H1 (cell line): ENCODE data around the gene IL1RAP. TPM values are rescaled to one million over a fixed set of nuclear protein-coding genes. Genes with fewer than 3 reads are reported as not detected.

ENCODE experiments used
- CTCF ChIA-PET: fragments of 300-600 bp; sonication (Branson Sonifier 250); formaldehyde crosslinking; loops from one replicate; lab custom pipeline; 2021; ENCODE audit not compliant: partially characterized antibody; lab: Charles Lee
- POLR2A ChIA-PET: fragments of 300-600 bp; sonication (Branson Sonifier 250); formaldehyde crosslinking; loops from one replicate; lab custom pipeline; 2021; ENCODE audit warnings: inconsistent platforms; ENCODE audit not compliant: partially characterized antibody; lab: Charles Lee
- DNase-seq, 2 experiments: peaks; one replicate each; pipeline versions ENCODE4 v3.0.0 to v3.0.0-alpha.2; 2010 to 2022; ENCODE audit warnings: low spot score in 2 of 2, low read depth in 1 of 2, mixed read lengths in 1 of 2
- FAIRE-seq: peaks from 2 replicates; lab custom pipeline; 2011; peaks lifted over from hg19 to GRCh38; lab: Jason Lieb, UNC
- H2AFZ ChIP-seq: 2 replicates; pipeline ENCODE4 v1.8.1; 2012; ENCODE audit warnings: low read length, inconsistent platforms
- H2AK5ac ChIP-seq: 2 replicates; pipeline ENCODE4 v1.6.1; 2013; ENCODE audit warnings: low read depth, low read length
- H2BK120ac ChIP-seq: replicated peaks from 2 replicates; pipeline ENCODE3; 2013; ENCODE audit warnings: low read depth, low read length, inconsistent platforms
- H2BK12ac ChIP-seq: 2 replicates; pipeline ENCODE4 v1.6.1; 2013; ENCODE audit warnings: low read depth, low read length
- H2BK15ac ChIP-seq: 2 replicates; pipeline ENCODE4 v1.6.1; 2013; ENCODE audit warnings: low read length
- H2BK20ac ChIP-seq: 2 replicates; pipeline ENCODE4 v1.6.1; 2013; ENCODE audit warnings: low read length
- H2BK5ac ChIP-seq: 2 replicates; pipeline ENCODE4 v1.6.1; 2013; ENCODE audit warnings: low read depth, low read length
- H3K14ac ChIP-seq: 2 replicates; pipeline ENCODE4 v1.6.1; 2013; ENCODE audit warnings: inconsistent platforms; ENCODE audit not compliant: insufficient read length
- H3K18ac ChIP-seq: 2 replicates; pipeline ENCODE4 v1.6.1; 2013; ENCODE audit warnings: low read length; ENCODE audit errors: extremely low read depth
- H3K23ac ChIP-seq: 2 replicates; pipeline ENCODE4 v1.6.1; 2013; ENCODE audit warnings: inconsistent platforms; ENCODE audit not compliant: insufficient read length
- H3K23me2 ChIP-seq: 2 replicates; pipeline ENCODE4 v1.6.1; 2013; ENCODE audit warnings: low read depth, low read length
- H3K27ac ChIP-seq: 2 replicates; pipeline ENCODE4 v1.6.1; 2011; ENCODE audit warnings: low read depth, low read length, inconsistent platforms
- H3K27me3 ChIP-seq, 4 experiments: replicated peaks in 1 of 4; 1 replicate in 1 of 4; 2 replicates in 3 of 4; pipeline versions ENCODE4 v1.6.1 to v1.8.1; 2011 to 2013; ENCODE audit warnings: low read length in 3 of 4, mild to moderate bottlenecking in 3 of 4, inconsistent platforms in 2 of 4, mixed read lengths in 2 of 4, moderate library complexity in 1 of 4; ENCODE audit not compliant: control insufficient read depth in 3 of 4, insufficient read depth in 3 of 4; ENCODE audit errors: extremely low read depth in 1 of 4
- H3K36me3 ChIP-seq, 4 experiments: 2 replicates each; pipeline versions ENCODE4 v1.6.1 to v1.8.1; 2011 to 2013; ENCODE audit warnings: mild to moderate bottlenecking in 4 of 4, low read length in 3 of 4, moderate library complexity in 2 of 4, control low read depth in 1 of 4, inconsistent platforms in 1 of 4; ENCODE audit not compliant: insufficient read depth in 4 of 4, control insufficient read depth in 2 of 4
- H3K4ac ChIP-seq: replicated peaks from 2 replicates; pipeline ENCODE3; 2013; ENCODE audit warnings: low read length, low read depth, mixed read lengths, inconsistent platforms; ENCODE audit not compliant: insufficient read length
- H3K4me1 ChIP-seq, 4 experiments: replicated peaks in 1 of 4; 1 replicate in 1 of 4; 2 replicates in 3 of 4; pipeline versions ENCODE4 v1.6.1 to v1.8.1; 2011 to 2013; ENCODE audit warnings: low read length in 3 of 4, inconsistent platforms in 2 of 4, mixed read lengths in 1 of 4; ENCODE audit not compliant: insufficient read depth in 4 of 4, control insufficient read depth in 3 of 4
- H3K4me2 ChIP-seq, 2 experiments: 2 replicates each; pipeline versions ENCODE4 v1.6.1 to v1.8.1; 2011 to 2013; ENCODE audit warnings: low read depth in 2 of 2, low read length in 2 of 2, control low read depth in 1 of 2, inconsistent platforms in 1 of 2, mild to moderate bottlenecking in 1 of 2; ENCODE audit not compliant: insufficient read depth in 1 of 2
- H3K4me3 ChIP-seq, 4 experiments: fragments of 200-600, 300-600 bp in 1 of 4; sonication (generic), shearing (Covaris generic), sonication (Bioruptor Twin) in 1 of 4; 2 replicates each; pipeline versions ENCODE4 v1.5.1 to v1.8.1; 2011 to 2016; ENCODE audit warnings: low read length in 4 of 4, low read depth in 3 of 4, control low read depth in 2 of 4, inconsistent platforms in 2 of 4, mild to moderate bottlenecking in 2 of 4, mixed read lengths in 1 of 4, moderate library complexity in 1 of 4; ENCODE audit not compliant: insufficient read depth in 2 of 4; ENCODE audit errors: extremely low read depth in 1 of 4
- H3K56ac ChIP-seq: replicated peaks from 2 replicates; pipeline ENCODE3; 2013; ENCODE audit warnings: low read depth, mild to moderate bottlenecking, mixed read lengths, low read length, inconsistent platforms; ENCODE audit not compliant: insufficient read length
- H3K79me1 ChIP-seq: 2 replicates; pipeline ENCODE4 v1.6.1; 2013; ENCODE audit warnings: low read depth, low read length, control low read depth
- H3K79me2 ChIP-seq, 2 experiments: 2 replicates each; pipeline versions ENCODE4 v1.6.1 to v1.8.1; 2012 to 2013; ENCODE audit warnings: low read length in 2 of 2, mild to moderate bottlenecking in 2 of 2, inconsistent platforms in 1 of 2; ENCODE audit not compliant: insufficient read depth in 2 of 2, control insufficient read depth in 1 of 2
- H3K9ac ChIP-seq, 4 experiments: replicated peaks in 1 of 4; 1 replicate in 1 of 4; 2 replicates in 3 of 4; pipeline versions ENCODE4 v1.6.1 to v1.8.1; 2011 to 2013; ENCODE audit warnings: low read depth in 3 of 4, low read length in 3 of 4, control low read depth in 2 of 4, mild to moderate bottlenecking in 2 of 4, moderate library complexity in 2 of 4, inconsistent platforms in 1 of 4; ENCODE audit errors: extremely low read depth in 1 of 4
- H3K9me3 ChIP-seq, 2 experiments: 2 replicates each; pipeline versions ENCODE4 v1.6.1 to v1.8.1; 2012 to 2013; ENCODE audit warnings: mild to moderate bottlenecking in 2 of 2, moderate library complexity in 2 of 2, control low read depth in 1 of 2, inconsistent platforms in 1 of 2, low read depth in 1 of 2, low read length in 1 of 2, mixed read lengths in 1 of 2; ENCODE audit not compliant: insufficient read depth in 2 of 2
- H4K20me1 ChIP-seq, 2 experiments: replicated peaks in 1 of 2; 2 replicates each; pipeline versions ENCODE3 to v1.8.1; 2011 to 2013; ENCODE audit warnings: inconsistent platforms in 2 of 2, low read length in 2 of 2, mild to moderate bottlenecking in 1 of 2; ENCODE audit not compliant: insufficient read depth in 2 of 2, control insufficient read depth in 1 of 2
- H4K5ac ChIP-seq: 2 replicates; pipeline ENCODE4 v1.6.1; 2013; ENCODE audit warnings: low read length, low read depth, mixed read lengths, inconsistent platforms; ENCODE audit not compliant: insufficient read length
- H4K8ac ChIP-seq: 2 replicates; pipeline ENCODE4 v1.8.0; 2013; ENCODE audit warnings: mild to moderate bottlenecking, moderate library complexity, low read length, inconsistent platforms; ENCODE audit not compliant: insufficient read depth; ENCODE audit errors: extremely low read depth
- H4K91ac ChIP-seq: replicated peaks from 2 replicates; pipeline ENCODE3; 2013; ENCODE audit warnings: low read length, mixed read lengths, inconsistent platforms; ENCODE audit not compliant: insufficient read length
- BACH1 ChIP-seq: IDR thresholded peaks from 2 replicates; pipeline ENCODE4 v1.6.1; 2012; ENCODE audit warnings: low read length, improper control_type of control experiment
- BCL11A ChIP-seq, 2 experiments: IDR thresholded peaks; one replicate each; pipeline ENCODE4 v1.6.1; 2011; ENCODE audit warnings: low read depth in 2 of 2, low read length in 2 of 2, mild to moderate bottlenecking in 2 of 2
- BRCA1 ChIP-seq: IDR thresholded peaks from 2 replicates; pipeline ENCODE4 v1.6.1; 2012; ENCODE audit warnings: low read depth, low read length, improper control_type of control experiment
- CHD1 ChIP-seq: IDR thresholded peaks from 2 replicates; pipeline ENCODE4 v1.6.1; 2012; ENCODE audit warnings: low read depth, low read length, improper control_type of control experiment
- HDAC6 ChIP-seq: IDR thresholded peaks from one replicate; pipeline ENCODE4 v1.7.1; 2012; ENCODE audit warnings: low read depth, mild to moderate bottlenecking, inconsistent platforms, low read length, moderate library complexity
- KDM1A ChIP-seq: fragments of 200-600, 300-600 bp; sonication (generic); IDR thresholded peaks from 2 replicates; pipeline ENCODE4 v1.7.1; 2016; ENCODE audit warnings: mild to moderate bottlenecking, low read length, borderline replicate concordance
- PHF8 ChIP-seq: fragments of 200-600 bp; sonication (generic); conservative IDR thresholded peaks from 2 replicates; pipeline ENCODE4 v1.7.1; 2012; ENCODE audit warnings: low read depth, mild to moderate bottlenecking, inconsistent platforms, low read length, moderate library complexity
- RNF2 ChIP-seq: fragments of 200-900, 300-1000 bp; sonication (generic); IDR thresholded peaks from 2 replicates; pipeline ENCODE4 v1.7.1; 2016; ENCODE audit warnings: borderline replicate concordance, low read depth, mild to moderate bottlenecking, antibody characterized with exemption, low read length; ENCODE audit not compliant: poor library complexity, severe bottlenecking; ENCODE audit errors: missing control alignments
- SIRT6 ChIP-seq: IDR thresholded peaks from one replicate; pipeline ENCODE4 v1.7.1; 2012; ENCODE audit warnings: low read length, inconsistent platforms
- SIX5 ChIP-seq: IDR thresholded peaks from 2 replicates; pipeline ENCODE4 v1.6.1; 2011; ENCODE audit warnings: mild to moderate bottlenecking, low read depth, low read length
- SP2 ChIP-seq: IDR thresholded peaks from 2 replicates; pipeline ENCODE4 v1.6.1; 2012; ENCODE audit warnings: mild to moderate bottlenecking, low read length, inconsistent platforms
- SP4 ChIP-seq: IDR thresholded peaks from 2 replicates; pipeline ENCODE4 v1.6.1; 2012; ENCODE audit warnings: low read length, inconsistent platforms
- SUZ12 ChIP-seq: fragments of 200-600 bp; sonication (generic); IDR thresholded peaks from 2 replicates; pipeline ENCODE4 v1.6.1; 2012; ENCODE audit warnings: mild to moderate bottlenecking, inconsistent platforms, low read length, moderate library complexity, mixed read lengths
- TAF1 ChIP-seq: IDR thresholded peaks from 2 replicates; pipeline ENCODE4 v1.6.1; 2011; ENCODE audit warnings: mild to moderate bottlenecking, low read depth, low read length
- YY1 ChIP-seq: IDR thresholded peaks from 2 replicates; pipeline ENCODE4 v1.6.1; 2011; ENCODE audit warnings: low read depth, mild to moderate bottlenecking, low read length
- ZNF274 ChIP-seq: IDR thresholded peaks from 2 replicates; pipeline ENCODE4 v1.7.0; 2012; ENCODE audit warnings: low read length, borderline replicate concordance; ENCODE audit errors: extremely low read depth
- WGBS, 2 experiments: shearing (Covaris generic) in 1 of 2; methylation state at CpG; one replicate each; pipeline versions ENCODE4 v1.1.6 to v1.1.7; 2013 to 2015; ENCODE audit warnings: low lambda C conversion rate in 2 of 2, mixed read lengths in 2 of 2, inconsistent platforms in 1 of 2, low coverage in 1 of 2, missing lambda C conversion rate in 1 of 2; ENCODE audit not compliant: insufficient replicate concordance in 2 of 2, insufficient coverage in 1 of 2, insufficient read length in 1 of 2; ENCODE audit errors: extremely low coverage in 1 of 2, missing lambda C conversion rate in 1 of 2; 5-methylcytosine and 5-hydroxymethylcytosine counted together
- polyA plus RNA-seq, 7 experiments: library from polyadenylated mRNA; depleted of rRNA in 3 of 7; stranded (reverse) in 5 of 7; unstranded in 2 of 7; fragments of >200 nt in 5 of 7; fragments of 200-250 nt in 2 of 7; gene quantifications; 1 replicate in 5 of 7; 2 replicates in 1 of 7; 4 replicates in 1 of 7; pipeline versions ENCODE4 v1.2.1 to v1.2.3, GENCODE V29; 2011 to 2013; ENCODE audit warnings: missing spikeins in 2 of 7, mixed read lengths in 2 of 7
- total RNA-seq: library from RNA; stranded (reverse); fragmentation: NEBNext Ultra II Directional; extraction: Animal tissue kit (Norgen Biotek cat#: 25700); gene quantifications from 2 replicates; pipeline ENCODE4 v1.2.1, GENCODE V29; 2021

The IL1RAP gene
- total and polyA plus RNA-seq, 2 of the 8 experiments (the other 6 are each of a cell fraction or from before 2014, with no cell fraction given): 2.4 to 3.9 TPM

GRCh38 chr3:190524942-190525341 lies 11.1 kb downstream of the IL1RAP start:
- Histone ChIP-seq H3K27me3 (no peaks in the 10 kb centered on the region), H3K79me1 (no peaks in the 10 kb centered on the region; the same call in 1 of the 2 replicates), H3K4me2 (no peak overlapping the region), H3K9me3 (no peaks in the 10 kb centered on the region), H2AK5ac (no peak overlapping the region), H2BK120ac (no peak overlapping the region), H3K4me1 (no peaks in the 10 kb centered on the region), H4K8ac (no peak overlapping the region), H2AFZ (no peak overlapping the region), H4K20me1 (no peaks in the 10 kb centered on the region), H3K18ac (no peak overlapping the region), H4K91ac (no peak overlapping the region), H2BK15ac (no peak overlapping the region), H3K4ac (no peak overlapping the region), H3K14ac (no peak overlapping the region), H4K5ac (no peak overlapping the region), H3K79me2 (no peaks in the 10 kb centered on the region), H3K27ac (no peak overlapping the region), H3K36me3 (no peaks in the 10 kb centered on the region), H2BK20ac (no peak overlapping the region), H3K4me3 (no peak overlapping the region), H3K56ac (no peak overlapping the region), H3K9ac (no peak overlapping the region), H2BK12ac (no peak overlapping the region), H2BK5ac (no peak overlapping the region), H3K23me2 (no peaks in the 10 kb centered on the region), H3K23ac (no peak overlapping the region)
- POLR2A ChIA-PET: interaction anchor here (0.8 kb wide), 1 partner anchor 28 kb away, joined by 5 read pairs; no protein-coding TSS in a partner anchor
- 94% methylated on average over 1 of the region's 1 CpG; no CpG with 5 or more reads in 1 of the 2 experiments for WGBS, 2 experiments
- no peak for FAIRE-seq
- no peak for DNase-seq
- CTCF ChIA-PET: no interaction called here
- TF ChIP-seq CHD1 (no peak), SIRT6 (no peak), RNF2 (no peak), SIX5 (no peak), KDM1A (no peak), TAF1 (no peak), PHF8 (no peak), HDAC6 (no peak), BACH1 (no peak), BRCA1 (no peak), BCL11A (IDR thresholded peaks at IDR 0.05; ENCODE audit: low read depth in 2 of 2, low read length in 2 of 2) (no peak), ZNF274 (no peak), SUZ12 (no peak), SP2 (no peak), YY1 (no peak), SP4 (no peak)
